B cell (primary cell): ENCODE data around the gene C1orf174.

Source experiments
- EZH2 ChIP-seq: IDR thresholded peaks from 2 replicates; pipeline ENCODE4 v1.6.1; 2012; ENCODE audit warnings: borderline replicate concordance, low read depth, mild to moderate bottlenecking, moderate library complexity, low read length; ENCODE audit not compliant: insufficient read depth, poor library complexity, severe bottlenecking
- TF ChIP-seq, protein P1 (sequence below): fragments of 200-600 bp; IDR thresholded peaks from one replicate; pipeline ENCODE4 v1.8.0; 2022; ENCODE audit warnings: antibody characterized with exemption, mild to moderate bottlenecking

DNA sequence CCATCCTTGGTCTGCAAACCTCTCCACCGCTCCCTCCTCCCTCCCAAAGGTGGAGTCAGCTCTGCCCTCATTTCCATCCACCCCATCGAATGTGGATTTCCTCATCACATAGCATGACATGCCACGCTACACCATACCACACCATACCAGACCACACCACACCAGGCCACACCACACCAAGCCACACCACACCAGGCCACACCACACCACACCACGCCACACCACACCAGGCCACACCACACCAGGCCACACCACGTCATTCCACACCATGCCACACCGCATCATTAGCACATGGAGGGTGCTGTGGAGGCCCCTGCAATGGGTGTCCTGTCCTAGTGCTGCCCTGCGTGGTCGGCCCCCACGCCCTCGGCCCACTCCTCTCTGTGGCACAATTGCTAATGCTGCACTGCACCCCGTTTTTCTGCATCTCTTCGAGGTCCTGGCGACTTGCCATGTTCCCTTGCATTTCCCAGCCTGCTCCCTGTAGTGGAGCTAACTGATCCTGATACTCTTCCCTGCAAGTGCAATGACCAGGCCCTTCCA, 31.5 kb downstream of the C1orf174 start:
- TF ChIP-seq, protein P1, sequence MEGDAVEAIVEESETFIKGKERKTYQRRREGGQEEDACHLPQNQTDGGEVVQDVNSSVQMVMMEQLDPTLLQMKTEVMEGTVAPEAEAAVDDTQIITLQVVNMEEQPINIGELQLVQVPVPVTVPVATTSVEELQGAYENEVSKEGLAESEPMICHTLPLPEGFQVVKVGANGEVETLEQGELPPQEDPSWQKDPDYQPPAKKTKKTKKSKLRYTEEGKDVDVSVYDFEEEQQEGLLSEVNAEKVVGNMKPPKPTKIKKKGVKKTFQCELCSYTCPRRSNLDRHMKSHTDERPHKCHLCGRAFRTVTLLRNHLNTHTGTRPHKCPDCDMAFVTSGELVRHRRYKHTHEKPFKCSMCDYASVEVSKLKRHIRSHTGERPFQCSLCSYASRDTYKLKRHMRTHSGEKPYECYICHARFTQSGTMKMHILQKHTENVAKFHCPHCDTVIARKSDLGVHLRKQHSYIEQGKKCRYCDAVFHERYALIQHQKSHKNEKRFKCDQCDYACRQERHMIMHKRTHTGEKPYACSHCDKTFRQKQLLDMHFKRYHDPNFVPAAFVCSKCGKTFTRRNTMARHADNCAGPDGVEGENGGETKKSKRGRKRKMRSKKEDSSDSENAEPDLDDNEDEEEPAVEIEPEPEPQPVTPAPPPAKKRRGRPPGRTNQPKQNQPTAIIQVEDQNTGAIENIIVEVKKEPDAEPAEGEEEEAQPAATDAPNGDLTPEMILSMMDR = no peak
- TF ChIP-seq EZH2 = no peak
